Large intestine (tissue), 3 donors: ENCODE measurements around the gene PAXX. TPM values are rescaled to one million over a fixed set of nuclear protein-coding genes. Genes with fewer than 3 reads are reported as not detected.

Experiments used
- DNase-seq, 2 donors: peaks; one replicate each; pipeline versions ENCODE4 v3.0.0 to v3.0.0-alpha.2; 2013
- H3K27ac ChIP-seq: one replicate; pipeline ENCODE4 v1.5.1; 2013; ENCODE audit warnings: low read length
- H3K27me3 ChIP-seq: 2 replicates; pipeline ENCODE4 v1.6.1; 2013; ENCODE audit warnings: low read length; ENCODE audit not compliant: control insufficient read depth, insufficient read depth
- H3K36me3 ChIP-seq: 2 replicates; pipeline ENCODE4 v1.6.1; 2013; ENCODE audit warnings: low read length; ENCODE audit not compliant: control insufficient read depth, insufficient read depth
- H3K4me1 ChIP-seq: one replicate; pipeline ENCODE4 v1.6.1; 2013; ENCODE audit warnings: low read length; ENCODE audit not compliant: control insufficient read depth, insufficient read depth
- H3K4me3 ChIP-seq: one replicate; pipeline ENCODE4 v1.5.1; 2013; ENCODE audit warnings: low read length
- H3K9me3 ChIP-seq: one replicate; pipeline ENCODE4 v1.6.1; 2013; ENCODE audit warnings: mild to moderate bottlenecking, low read depth, low read length, moderate library complexity; ENCODE audit not compliant: control insufficient read depth
- WGBS: methylation state at CpG from one replicate; pipeline ENCODE4 v1.1.5; 2013; ENCODE audit warnings: low lambda C conversion rate; ENCODE audit not compliant: insufficient coverage; 5-methylcytosine and 5-hydroxymethylcytosine counted together
- polyA plus RNA-seq: library from polyadenylated mRNA; unstranded; fragments of 120-200 nt; gene quantifications from one replicate; pipeline ENCODE4 v1.2.1, GENCODE V29; 2013

PAXX gene
- polyA plus RNA-seq, 1 donor = 38.9 TPM

DNA sequence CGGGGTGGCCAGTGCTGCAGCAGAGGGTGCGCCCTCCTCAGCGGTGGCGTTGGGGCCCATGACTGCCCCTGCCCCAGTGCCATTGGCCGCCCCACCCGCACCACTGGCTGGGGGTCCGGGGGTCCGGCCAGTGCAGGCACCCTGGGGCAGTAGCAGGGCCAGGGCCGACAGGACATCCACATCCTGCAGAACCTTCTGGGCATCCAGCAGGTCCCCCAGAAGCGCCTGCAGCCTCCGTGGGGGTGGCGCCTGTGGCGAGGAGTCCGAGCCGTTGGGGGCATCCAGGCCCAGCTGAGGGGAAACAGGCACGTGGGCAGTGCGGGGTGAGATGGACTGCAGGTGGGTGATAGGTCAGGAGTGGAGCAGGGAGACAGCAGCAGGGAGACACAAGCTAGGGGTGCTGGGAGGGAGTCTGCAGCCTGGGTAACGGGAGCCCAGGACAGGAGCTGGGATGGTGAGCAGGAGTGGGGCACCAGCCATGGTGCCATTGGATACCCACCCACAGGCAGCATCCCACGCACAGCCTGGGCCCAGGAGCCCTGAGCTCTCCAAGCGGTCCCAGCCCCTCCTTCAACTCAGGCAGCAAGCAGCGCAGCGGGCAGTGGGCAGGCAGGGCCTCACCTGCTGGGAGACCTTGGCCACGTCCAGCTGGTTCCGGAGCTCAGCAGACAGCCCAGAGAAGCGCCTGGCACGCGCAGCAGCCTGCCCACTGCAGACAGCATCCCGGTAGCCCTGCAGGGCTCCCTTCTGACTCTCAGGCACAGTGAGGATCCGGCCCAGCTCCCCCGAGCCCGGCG is 28.7 kb downstream of the PAXX start:
- peaks cover 10% of the 10 kb centered on the region for H3K36me3 ChIP-seq
- WGBS = no CpG with 5 or more reads among the region's 32 CpGs
- H3K27me3 ChIP-seq = no peaks in the 10 kb centered on the region
- H3K9me3 ChIP-seq = peaks cover 35% of the 10 kb centered on the region
- no peak overlapping the region for H3K4me3 ChIP-seq
- peaks cover 21% of the 10 kb centered on the region for H3K4me1 ChIP-seq
- no peak for DNase-seq
- no peak overlapping the region for H3K27ac ChIP-seq

- DNase-seq = peak in 1 of 2 donors; percentile 53
- no CpG with 5 or more reads among the region's 6 CpGs for WGBS
Measured at GRCh38 chr9:137021568-137021978, 29.4 kb downstream of the PAXX start.

GRCh38 chr9:137021979-137022661 is 29.9 kb downstream of the PAXX start:
- peaks cover 32% of the 10 kb centered on the region for H3K9me3 ChIP-seq
- H3K27me3 ChIP-seq = no peaks in the 10 kb centered on the region
- peak; percentile 93 to 96 for DNase-seq
- H3K27ac ChIP-seq = no peak overlapping the region
- WGBS = no CpG with 5 or more reads among the region's 30 CpGs
- no peak overlapping the region for H3K4me3 ChIP-seq
- peaks cover 24% of the 10 kb centered on the region for H3K4me1 ChIP-seq
- peaks cover 6% of the 10 kb centered on the region for H3K36me3 ChIP-seq

More at GRCh38 chr9:137021568-137021978, 29.4 kb downstream of the PAXX start:
- no peak overlapping the region for H3K4me3 ChIP-seq
- H3K27ac ChIP-seq = no peak overlapping the region
- peaks cover 21% of the 10 kb centered on the region for H3K4me1 ChIP-seq
- H3K9me3 ChIP-seq = peaks cover 35% of the 10 kb centered on the region
- H3K36me3 ChIP-seq = peaks cover 10% of the 10 kb centered on the region
- H3K27me3 ChIP-seq = no peaks in the 10 kb centered on the region

GRCh38 chr9:137022662-137023008 is 30.4 kb downstream of the PAXX start:
- Histone ChIP-seq H3K9me3 (peaks cover 27% of the 10 kb centered on the region), H3K36me3 (peaks cover under 1% of the 10 kb centered on the region), H3K4me3 (no peak overlapping the region), H3K27ac (no peak overlapping the region), H3K4me1 (peaks cover 28% of the 10 kb centered on the region), H3K27me3 (no peaks in the 10 kb centered on the region)
- no peak for DNase-seq
- no CpG with 5 or more reads among the region's 23 CpGs for WGBS

DNA sequence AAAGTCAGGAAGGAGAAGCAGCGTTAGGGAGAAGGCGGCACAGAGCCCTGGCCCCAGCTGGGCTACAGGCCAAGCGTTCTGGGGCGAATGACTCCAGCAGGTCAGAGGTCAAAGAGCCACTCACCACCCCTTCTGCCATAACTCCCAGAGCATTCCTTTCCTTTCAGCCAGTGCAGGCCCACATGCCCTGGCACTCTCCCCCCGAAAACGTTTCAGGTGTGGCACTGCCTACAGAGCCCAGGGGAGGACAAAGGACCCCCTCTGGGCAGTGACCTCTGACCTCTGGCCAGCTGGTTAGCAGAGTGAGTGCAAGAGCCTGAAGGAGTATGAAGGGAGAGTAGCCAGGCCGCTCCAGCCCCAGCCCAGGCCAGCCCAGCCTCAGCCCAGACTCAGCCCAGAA is 30.9 kb downstream of the PAXX start:
- Histone ChIP-seq H3K27ac (no peak overlapping the region), H3K9me3 (peaks cover 22% of the 10 kb centered on the region), H3K4me1 (peaks cover 28% of the 10 kb centered on the region), H3K4me3 (no peak overlapping the region), H3K36me3 (no peaks in the 10 kb centered on the region), H3K27me3 (no peaks in the 10 kb centered on the region)
- no peak for DNase-seq
- WGBS = no CpG with 5 or more reads among the region's 7 CpGs

DNA sequence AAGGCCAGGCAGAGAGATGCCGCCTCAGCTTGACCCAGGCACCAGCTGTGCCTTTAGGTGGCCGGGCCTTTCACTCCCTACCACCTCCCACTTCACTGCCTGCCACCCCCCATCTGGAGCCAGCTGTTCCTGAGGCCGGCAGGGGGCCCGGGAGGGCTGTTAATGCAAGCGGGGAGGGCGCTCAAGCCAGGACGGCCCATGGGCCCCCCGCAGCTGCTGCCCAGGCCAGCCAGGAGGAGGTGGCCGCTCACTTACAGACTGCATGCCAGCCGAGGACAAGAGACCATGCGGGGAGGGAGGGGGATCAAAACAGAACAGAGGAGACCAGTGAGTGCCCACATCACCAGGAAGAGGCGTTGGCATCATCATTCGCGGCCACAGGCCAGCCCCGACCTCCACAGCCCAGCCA is 31.4 kb downstream of the PAXX start:
- Histone ChIP-seq H3K36me3 (no peaks in the 10 kb centered on the region), H3K4me1 (peaks cover 31% of the 10 kb centered on the region), H3K4me3 (no peak overlapping the region), H3K27me3 (no peaks in the 10 kb centered on the region), H3K9me3 (peaks cover 22% of the 10 kb centered on the region), H3K27ac (no peak overlapping the region)
- no CpG with 5 or more reads among the region's 15 CpGs for WGBS
- DNase-seq = no peak

- Histone ChIP-seq H3K27me3 (no peaks in the 10 kb centered on the region), H3K36me3 (no peaks in the 10 kb centered on the region), H3K27ac (no peak overlapping the region), H3K4me1 (peaks cover 38% of the 10 kb centered on the region), H3K4me3 (no peak overlapping the region), H3K9me3 (peaks cover 16% of the 10 kb centered on the region)
- no peak for DNase-seq
- no CpG with 5 or more reads among the region's 21 CpGs for WGBS
Measured at GRCh38 chr9:137025517-137025966, 33.3 kb downstream of the PAXX start.

GRCh38 chr9:137026384-137026783 is 34.2 kb downstream of the PAXX start:
- Histone ChIP-seq H3K4me3 (no peak overlapping the region), H3K9me3 (peaks cover 8% of the 10 kb centered on the region), H3K36me3 (no peaks in the 10 kb centered on the region), H3K27ac (no peak overlapping the region), H3K27me3 (no peaks in the 10 kb centered on the region), H3K4me1 (peaks cover 41% of the 10 kb centered on the region)
- DNase-seq = no peak
- no CpG with 5 or more reads among the region's 2 CpGs for WGBS

- H3K27me3 ChIP-seq = no peaks in the 10 kb centered on the region
- peaks cover 41% of the 10 kb centered on the region for H3K4me1 ChIP-seq
- no peak for DNase-seq
- no CpG with 5 or more reads among the region's 4 CpGs for WGBS
- H3K9me3 ChIP-seq = peaks cover 6% of the 10 kb centered on the region
- H3K36me3 ChIP-seq = no peaks in the 10 kb centered on the region
- H3K4me3 ChIP-seq = no peak overlapping the region
- no peak overlapping the region for H3K27ac ChIP-seq
Measured at GRCh38 chr9:137026828-137027227, 34.6 kb downstream of the PAXX start.

GRCh38 chr9:137027369-137028262 is 35.4 kb downstream of the PAXX start, which contains the start of gene ABCA2:
Gene ABCA2 (minus strand): TSS chr9:137028237. CDS start chr9:137028140, 97 bp downstream.
- WGBS = no CpG with 5 or more reads among the region's 95 CpGs
- peak in 1 of 2 donors; percentile 33 for DNase-seq
- Histone ChIP-seq H3K4me3 (peak within 1 kb of the TSS; percentile 53), H3K9me3 (peaks cover under 1% of the 10 kb centered on the region), H3K4me1 (peaks cover 42% of the 10 kb centered on the region), H3K27me3 (no peaks in the 10 kb centered on the region), H3K36me3 (no peaks in the 10 kb centered on the region), H3K27ac (no peak within 1 kb of the TSS)
